T-helper 1 cell (primary cell): ENCODE measurements around the gene SP8.

Experiments used
- DNase-seq, 5 donors: peaks; one replicate each; pipeline ENCODE4 v3.0.0-alpha.2; 2012 to 2020

SP8 gene

DNA sequence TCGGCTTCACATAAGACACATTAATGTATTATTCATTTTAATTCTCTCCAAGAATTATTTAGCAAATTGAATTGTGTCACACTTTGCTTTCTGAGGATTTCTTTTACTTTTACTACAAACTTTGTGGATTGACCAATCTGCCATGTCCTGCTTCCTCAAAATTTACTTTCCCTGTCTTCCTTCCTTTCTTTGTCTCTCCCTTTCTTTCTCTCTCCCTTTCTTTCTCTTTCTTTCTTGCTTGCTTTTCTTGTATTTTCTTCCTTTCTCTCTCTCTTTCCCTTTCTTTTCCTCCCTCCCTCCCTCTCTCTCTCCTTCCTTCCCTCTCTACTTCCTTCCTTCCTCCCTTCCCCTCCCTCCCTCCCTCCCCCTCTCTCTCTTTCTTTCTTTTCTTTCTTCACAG, 37.8 kb downstream of the SP8 start:
- no peak for DNase-seq

DNA sequence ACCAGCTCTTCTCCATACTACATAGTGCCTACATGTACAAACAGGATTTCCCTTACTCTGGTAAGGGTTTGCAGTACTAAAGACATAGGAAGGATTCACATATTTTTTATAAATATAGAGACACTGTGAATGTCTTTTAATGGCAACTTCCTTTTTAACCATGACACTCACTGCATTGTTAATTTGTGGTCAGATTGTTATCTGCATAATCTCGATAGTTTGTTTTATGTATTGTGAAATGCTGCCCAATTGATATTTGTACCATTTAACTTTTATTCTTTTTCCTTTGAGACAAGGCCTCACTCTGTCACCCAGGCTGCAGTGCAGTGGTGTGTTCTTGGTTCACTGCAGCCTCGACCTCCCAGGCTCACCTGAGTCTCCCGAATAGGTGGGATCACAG, 39.7 kb downstream of the SP8 start:
- DNase-seq, result no peak

- no peak for DNase-seq
These were observed 41.0 kb downstream of the SP8 start for GRCh38 chr7:20745702-20746101.

DNA sequence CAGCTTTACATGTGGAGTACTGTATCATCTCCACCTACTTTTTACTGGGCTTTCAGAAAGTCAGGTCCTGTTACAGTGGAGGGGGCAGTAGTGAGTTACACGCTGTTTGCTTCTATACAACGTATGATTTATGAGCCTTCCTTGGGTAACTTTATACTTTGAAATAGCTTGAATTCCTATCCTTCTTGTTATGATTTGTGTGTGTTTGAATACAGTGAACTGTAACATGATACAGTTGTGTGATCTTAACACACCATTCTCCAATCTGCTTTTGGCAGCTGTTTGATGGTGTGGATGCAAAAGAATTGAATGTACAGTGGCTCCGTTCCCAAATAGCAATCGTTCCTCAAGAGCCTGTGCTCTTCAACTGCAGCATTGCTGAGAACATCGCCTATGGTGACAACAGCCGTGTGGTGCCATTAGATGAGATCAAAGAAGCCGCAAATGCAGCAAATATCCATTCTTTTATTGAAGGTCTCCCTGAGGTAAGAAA, 41.7 kb downstream of the SP8 start:
- DNase-seq, result no peak

DNA sequence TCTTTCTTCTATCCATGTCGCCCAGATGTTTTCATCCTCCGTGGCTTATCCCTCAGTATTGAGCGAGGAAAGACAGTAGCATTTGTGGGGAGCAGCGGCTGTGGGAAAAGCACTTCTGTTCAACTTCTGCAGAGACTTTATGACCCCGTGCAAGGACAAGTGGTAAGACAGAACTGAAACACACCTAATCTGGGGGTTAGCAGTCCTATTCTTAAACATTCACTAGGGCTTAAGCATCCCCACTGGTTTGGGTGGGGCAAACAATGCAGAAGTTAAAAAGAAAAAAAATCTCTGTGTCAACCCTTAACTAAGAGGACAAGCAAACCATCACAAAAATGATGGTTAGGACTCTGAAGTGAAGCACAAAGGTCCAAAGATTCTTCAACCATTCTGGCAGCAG, 43.8 kb downstream of the SP8 start:
- no peak for DNase-seq

GRCh38 chr7:20741801-20742200, 44.9 kb downstream of the SP8 start:
- no peak for DNase-seq

DNA sequence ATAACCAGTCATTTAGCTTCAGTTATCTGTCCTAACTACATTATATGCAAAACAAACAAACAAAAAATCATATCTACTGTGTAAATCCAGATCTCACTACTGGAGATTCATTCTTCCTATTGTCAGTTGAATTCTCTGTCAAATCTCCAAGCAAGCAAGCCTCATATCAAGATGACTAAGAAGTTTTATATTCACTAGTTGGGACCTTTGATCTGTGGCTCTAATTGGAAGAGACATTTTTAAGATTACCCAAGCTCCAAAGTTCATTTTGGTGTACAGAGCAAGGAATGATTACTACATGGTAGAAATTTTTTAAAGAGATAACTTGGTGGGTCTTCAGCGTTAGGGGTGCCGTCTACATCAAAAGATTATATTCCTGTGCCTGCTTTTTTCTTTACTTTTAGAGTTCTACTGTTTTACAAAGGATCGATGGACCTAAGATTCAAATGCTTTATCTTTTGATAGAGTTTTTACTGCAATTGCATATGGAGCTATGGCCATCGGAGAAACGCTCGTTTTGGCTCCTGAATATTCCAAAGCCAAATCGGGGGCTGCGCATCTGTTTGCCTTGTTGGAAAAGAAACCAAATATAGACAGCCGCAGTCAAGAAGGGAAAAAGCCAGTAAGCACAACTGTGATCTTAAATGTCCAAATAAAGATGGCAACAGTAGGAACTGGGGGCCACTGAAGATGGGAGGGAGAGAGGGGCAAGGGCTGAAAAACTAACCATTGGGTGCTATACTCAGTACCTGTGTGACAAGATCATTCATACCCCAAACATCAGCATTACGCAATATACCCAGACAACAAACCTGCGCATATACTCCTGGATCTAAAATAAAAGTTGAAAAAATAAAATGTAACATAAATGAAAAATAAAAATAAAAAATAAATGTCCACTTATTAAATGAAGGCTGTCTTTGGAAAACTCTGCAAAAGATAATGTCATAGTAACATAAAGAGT, 47.9 kb downstream of the SP8 start:
- no peak for DNase-seq

- DNase-seq, result no peak
These were observed 48.7 kb downstream of the SP8 start for GRCh38 chr7:20737840-20738448.

DNA sequence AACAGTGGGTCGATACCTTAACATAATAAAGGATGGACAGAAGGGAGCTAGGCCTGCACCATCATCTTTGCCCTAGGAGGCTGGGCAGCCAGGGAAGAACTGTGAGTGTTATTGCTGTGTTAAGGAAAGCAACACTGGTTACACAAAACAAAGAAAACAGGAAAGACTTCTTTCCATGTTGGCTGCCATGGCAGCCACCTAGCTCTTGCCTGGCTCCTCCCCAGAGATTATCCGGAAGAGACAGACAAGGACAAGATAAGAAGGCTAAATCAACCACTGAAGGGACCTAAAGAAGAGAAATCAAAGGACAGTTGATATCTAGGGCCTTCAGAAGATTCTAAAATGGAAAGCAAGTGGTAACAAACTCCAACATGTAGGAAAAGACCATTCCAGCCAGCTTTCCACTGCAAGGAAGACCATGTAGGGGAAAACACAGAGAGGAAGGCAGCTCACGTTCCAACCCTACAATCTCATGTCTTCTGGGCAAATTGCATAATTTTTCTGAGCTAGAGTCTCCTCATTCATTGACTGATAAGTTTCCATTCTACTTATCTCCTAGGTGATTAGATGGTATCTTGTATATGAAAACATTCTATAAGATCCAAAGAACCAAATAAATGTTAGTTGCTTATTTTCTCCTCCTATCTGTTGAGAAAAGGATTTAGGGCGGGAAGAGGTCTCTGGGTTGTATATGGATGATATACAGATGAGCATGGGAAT, 51.2 kb downstream of the SP8 start:
- DNase-seq, result no peak
